HG03565 (cell line): ENCODE results near the gene CENPT.
A peak's percentile ranks its signal among the peaks of the same experiment; 100 is the strongest.
"Not testable (repeated sequence)": the region's sequence is repeated elsewhere in the genome, so short reads cannot be mapped to it uniquely, and the experiment has no call there.

Source experiments
- ATAC-seq: cut with Tn5 transposase; IDR thresholded peaks from one replicate; pipeline ENCODE4 v1.9.1; 2021; ENCODE audit warnings: mild to moderate bottlenecking, moderate library complexity; ENCODE audit not compliant: unreplicated experiment

The CENPT gene

GRCh38 chr16:67848118-67848517 lies 625 bp upstream of the CENPT start:
- no peak for ATAC-seq

DNA sequence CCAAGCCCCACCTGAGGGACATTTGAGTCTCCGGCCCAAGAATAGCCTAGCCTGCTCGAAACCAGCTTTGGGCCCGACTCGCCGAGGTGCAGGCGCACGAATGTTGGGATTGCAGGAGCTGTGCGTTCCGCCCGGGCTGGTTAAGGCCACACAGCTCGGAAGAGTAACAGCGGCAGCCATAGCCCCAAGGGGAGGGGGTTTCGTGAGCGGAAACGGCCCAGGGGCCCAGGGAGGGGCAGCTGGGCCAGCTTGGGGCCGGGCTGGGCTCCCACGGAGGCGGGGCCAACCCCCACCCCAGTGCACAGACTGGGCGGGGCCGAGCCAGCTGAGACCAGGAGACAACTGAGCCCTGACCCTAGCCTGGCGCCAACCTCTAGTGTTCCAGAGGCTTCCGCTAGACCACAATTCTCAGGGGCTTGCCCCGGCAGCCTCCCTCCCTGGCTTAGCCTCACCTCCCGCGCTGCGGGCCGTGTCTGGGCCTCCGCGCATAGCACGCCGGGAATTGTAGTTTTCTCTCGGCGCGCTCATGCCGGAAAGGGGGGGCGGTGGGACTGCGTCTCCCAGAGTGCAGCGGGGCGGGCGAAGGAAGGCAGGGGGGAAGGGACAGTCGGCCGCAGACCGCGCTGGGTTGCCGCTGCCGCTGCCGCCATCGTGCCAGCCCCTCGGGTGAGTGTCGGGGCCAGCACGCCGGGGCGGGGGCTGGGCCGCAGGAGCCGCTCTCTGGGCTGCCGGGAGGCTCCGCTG lies 1.0 kb downstream of the CENPT start, which contains the start of gene NUTF2:
Gene NUTF2, plus strand, starts transcription at position 614 of the 744 bp plus-strand sequence. CDS start 18,198 bp downstream, outside the sequence.
- peak; percentile 42 for ATAC-seq

GRCh38 chr16:67846063-67846319 lies 1.5 kb downstream of the CENPT start:
- ATAC-seq, result no peak

- ATAC-seq, result no peak
Measured at GRCh38 chr16:67845291-67846062, 2.0 kb downstream of the CENPT start.

- ATAC-seq, result no peak
Measured at GRCh38 chr16:67844497-67844896, 3.0 kb downstream of the CENPT start.

DNA sequence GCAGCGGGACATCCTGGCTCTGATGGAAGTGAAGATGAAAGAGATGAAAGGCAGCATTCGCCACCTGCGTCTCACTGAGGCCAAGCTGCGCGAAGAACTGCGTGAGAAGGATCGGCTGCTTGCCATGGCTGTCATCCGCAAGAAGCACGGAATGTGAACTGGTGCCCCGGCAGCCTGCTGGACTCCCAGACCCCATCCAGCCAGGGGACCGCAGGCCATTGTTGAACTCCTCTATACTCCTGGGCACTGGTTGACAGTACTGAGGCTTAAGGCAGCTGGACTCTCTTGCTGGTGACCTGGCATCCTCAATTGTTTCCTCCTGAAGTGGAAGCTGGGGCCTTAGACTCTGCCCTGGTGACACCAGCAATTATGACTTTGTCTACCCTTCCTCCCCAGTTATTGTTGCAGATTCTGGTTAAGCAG lies 4.1 kb downstream of the CENPT start:
- no peak for ATAC-seq

DNA sequence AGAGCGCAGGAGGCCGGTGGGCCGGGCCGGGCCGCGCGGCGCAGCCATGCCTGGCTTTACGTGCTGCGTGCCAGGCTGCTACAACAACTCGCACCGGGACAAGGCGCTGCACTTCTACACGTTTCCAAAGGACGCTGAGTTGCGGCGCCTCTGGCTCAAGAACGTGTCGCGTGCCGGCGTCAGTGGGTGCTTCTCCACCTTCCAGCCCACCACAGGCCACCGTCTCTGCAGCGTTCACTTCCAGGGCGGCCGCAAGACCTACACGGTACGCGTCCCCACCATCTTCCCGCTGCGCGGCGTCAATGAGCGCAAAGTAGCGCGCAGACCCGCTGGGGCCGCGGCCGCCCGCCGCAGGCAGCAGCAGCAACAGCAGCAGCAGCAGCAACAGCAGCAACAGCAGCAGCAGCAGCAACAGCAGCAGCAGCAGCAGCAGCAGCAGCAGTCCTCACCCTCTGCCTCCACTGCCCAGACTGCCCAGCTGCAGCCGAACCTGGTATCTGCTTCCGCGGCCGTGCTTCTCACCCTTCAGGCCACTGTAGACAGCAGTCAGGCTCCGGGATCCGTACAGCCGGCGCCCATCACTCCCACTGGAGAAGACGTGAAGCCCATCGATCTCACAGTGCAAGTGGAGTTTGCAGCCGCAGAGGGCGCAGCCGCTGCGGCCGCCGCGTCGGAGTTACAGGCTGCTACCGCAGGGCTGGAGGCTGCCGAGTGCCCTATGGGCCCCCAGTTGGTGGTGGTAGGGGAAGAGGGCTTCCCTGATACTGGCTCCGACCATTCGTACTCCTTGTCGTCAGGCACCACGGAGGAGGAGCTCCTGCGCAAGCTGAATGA lies 4.8 kb downstream of the CENPT start:
- no peak for ATAC-seq

- peak; percentile 51 for ATAC-seq
Measured at GRCh38 chr16:67841816-67842508, 5.5 kb downstream of the CENPT start, which contains the start of gene THAP11. TSS of gene THAP11 (plus strand) at chr16:67842320. CDS start at chr16:67842555, 235 bp downstream.

- ATAC-seq, result no peak
Measured at GRCh38 chr16:67841198-67841815, 6.2 kb downstream of the CENPT start.

- ATAC-seq, result no peak
Measured at GRCh38 chr16:67837811-67838210, 9.7 kb downstream of the CENPT start.

DNA sequence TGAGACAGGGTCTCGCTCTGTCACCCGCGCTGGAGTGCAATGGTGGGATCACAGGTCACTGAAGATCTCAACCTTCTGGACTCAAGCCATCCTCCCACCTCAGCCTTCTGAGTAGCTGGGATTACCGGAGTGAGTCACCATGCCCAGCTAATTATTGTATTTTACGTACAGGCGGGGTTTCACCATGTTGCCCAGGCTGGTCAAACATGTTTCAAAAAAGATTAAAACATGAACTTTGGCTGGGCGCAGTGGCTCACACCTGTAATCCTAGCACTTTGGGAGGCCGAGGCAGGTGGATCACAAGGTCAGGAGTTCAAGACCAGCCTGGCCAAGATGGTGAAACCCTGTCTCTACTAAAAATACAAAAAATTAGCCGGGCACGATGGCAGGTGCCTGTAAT lies 10.3 kb downstream of the CENPT start:
- not testable (repeated sequence) for ATAC-seq

- no peak for ATAC-seq
Measured at GRCh38 chr16:67834242-67834614, 13.3 kb downstream of the CENPT start.

DNA sequence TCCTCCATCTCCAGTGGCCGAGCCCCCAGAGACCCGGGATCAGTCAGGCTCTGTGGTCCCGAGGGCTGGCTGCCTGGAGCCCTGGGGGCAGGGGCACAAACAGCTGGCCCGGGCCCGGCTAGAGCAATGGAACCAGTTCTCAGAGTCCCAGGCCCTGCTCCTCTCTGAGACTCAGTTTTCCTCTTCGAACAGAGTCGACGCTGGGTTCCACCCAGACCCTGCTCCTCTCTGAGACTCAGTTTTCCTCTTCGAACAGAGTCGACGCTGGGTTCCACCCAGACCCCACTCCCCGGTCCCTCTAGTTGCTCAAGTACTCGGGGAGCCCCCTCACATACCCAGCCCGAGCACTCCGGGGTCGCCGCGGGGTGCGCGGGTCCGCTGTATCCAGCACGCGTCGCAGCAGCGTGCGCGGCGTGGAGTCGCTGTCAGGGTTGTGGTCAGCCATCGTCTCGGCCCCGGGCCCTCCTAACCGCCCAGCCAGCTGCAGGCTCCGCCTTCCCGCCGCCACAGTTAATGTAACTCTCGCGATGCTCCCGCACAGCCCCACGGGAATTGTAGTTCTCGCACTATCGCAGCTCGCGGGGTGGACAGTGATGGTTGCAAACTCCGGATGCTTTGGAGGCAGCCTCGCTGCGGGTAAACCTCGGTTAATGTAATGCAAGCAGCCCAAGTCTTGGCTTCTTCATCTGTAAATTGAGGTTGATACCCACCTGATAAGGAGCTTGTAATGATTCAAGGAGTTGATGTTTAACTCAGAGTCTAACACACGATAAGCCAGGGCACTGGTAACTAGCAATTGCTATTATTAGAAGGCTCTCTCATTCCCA lies 13.9 kb downstream of the CENPT start:
- peak; percentile 91 for ATAC-seq

- no peak for ATAC-seq
Measured at GRCh38 chr16:67833030-67833414, 14.5 kb downstream of the CENPT start.

- ATAC-seq, result no peak
Measured at GRCh38 chr16:67828651-67829050, 18.8 kb downstream of the CENPT start.

DNA sequence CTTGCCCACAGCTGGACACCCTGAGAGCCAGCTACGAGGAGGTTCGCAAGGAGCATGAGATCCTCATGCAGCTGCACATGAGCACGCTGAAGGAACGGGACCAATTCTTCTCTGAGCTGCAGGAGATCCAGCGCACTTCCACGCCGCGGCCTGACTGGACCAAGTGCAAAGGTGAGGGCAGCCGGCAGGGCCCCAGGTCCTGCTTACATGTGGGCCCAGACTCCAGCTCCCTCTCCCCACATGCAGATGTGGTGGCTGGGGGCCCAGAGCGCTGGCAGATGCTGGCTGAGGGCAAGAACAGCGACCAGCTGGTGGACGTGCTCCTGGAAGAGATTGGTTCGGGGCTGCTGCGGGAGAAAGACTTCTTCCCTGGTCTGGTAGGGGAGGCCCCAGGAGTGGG lies 21.6 kb downstream of the CENPT start:
- ATAC-seq, result no peak

- no peak for ATAC-seq
Measured at GRCh38 chr16:67825119-67825518, 22.4 kb downstream of the CENPT start.

DNA sequence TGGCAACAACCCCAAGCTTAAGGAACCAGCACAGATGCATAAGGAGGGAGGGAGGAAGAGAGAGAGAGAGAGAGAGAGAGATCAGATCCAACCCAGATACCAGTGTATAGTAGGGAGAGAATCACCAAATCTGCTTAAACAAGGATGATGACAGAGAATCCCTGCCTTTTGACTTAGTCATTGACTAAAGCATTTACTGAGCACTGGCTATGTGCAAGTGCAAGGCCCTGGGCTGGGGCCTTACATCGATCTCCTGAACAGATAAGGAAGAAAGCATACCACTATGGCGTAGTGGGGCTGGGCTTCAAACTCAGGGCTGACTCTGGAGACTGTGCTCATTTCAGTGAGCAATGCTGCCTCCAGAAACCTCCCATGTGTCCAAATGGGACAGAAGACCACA lies 25.0 kb downstream of the CENPT start:
- ATAC-seq, result no peak

- ATAC-seq, result no peak
Measured at GRCh38 chr16:67820608-67821259, 26.8 kb downstream of the CENPT start.
